ENCODE data around the gene RNF44.
"Not testable (repeated sequence)": the region's sequence is repeated elsewhere in the genome, so short reads cannot be mapped to it uniquely, and the experiment has no call there.

Gene RNF44

GRCh38 chr5:176515396-176515795, 21.8 kb downstream of the RNF44 start:
- no peak for DNase-seq

DNA sequence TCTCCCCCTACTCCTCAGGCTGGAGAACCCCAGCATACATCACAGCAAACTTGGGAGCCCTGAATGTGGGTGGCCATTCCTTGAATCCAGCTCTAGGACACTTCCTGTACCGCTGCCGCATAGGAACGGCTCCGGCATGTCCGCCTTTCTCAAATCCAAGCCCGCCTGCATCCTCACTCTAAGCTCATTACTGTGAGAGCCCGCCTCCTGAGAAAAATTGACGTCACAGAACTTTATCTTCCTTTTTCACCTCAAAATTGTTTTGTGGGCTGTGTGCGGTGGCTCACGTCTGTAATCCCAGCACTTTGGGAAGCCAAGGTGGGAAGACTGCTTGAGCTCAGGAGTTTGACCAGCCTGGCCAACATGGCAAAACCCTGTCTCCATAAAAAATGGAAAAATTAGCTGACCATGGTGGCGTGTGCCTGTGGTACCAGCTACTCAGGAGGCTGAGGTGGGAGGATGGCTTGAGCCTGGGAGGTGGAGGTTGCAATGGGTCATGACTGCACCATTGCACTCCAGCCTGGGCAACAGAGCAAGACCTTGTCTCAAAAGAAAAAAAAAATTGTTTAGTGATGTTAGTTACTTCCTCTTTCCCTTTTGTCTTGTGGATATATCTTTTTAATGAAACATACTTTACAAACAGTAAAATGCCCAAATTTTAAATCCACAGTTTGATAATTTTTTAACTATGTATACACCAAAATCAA, 22.8 kb downstream of the RNF44 start:
- no peak for DNase-seq

GRCh38 chr5:176513788-176514187, 23.4 kb downstream of the RNF44 start:
- no peak for DNase-seq

- no peak for DNase-seq
These were observed 28.6 kb downstream of the RNF44 start for GRCh38 chr5:176508603-176509002.

DNA sequence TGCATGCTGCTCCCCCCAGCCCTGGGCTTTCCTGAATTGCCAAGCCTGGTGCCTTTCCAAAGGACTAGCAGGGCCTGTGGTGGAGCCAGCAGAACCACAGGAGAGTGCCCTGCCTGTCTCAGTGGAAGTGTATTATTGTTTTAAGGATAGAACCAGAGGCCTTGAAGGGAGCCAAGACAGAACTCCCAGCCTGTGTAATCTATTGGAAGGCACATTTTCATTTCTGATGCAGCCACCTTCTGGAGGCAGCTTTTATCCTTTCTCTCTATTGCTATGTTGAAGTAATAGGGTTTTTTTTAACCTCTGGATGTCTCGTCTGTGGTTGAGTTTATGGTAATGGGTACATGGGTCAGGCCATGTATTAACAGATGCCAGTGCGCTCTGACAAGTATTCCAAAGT, 29.3 kb downstream of the RNF44 start:
- DNase-seq: no peak

DNA sequence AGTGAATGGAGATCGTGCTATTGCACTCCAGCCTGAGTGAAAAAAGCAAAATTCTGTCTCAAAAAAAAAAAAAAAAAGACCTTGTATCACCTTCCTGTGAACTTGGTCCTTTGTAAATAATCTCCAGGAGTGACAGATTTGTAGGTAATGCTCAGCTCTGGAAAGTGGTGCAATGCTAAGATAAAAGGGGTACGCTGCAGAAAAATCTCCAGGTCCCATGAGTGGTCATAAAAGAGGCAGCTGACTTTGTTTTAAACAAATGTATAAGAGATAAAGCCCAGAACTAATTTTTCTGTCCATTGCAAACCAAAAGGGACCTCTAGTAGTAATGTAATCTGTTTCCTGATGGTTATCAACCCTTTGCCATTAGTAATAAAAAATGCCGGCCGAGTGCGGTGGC, 33.7 kb downstream of the RNF44 start:
- no peak for DNase-seq

DNA sequence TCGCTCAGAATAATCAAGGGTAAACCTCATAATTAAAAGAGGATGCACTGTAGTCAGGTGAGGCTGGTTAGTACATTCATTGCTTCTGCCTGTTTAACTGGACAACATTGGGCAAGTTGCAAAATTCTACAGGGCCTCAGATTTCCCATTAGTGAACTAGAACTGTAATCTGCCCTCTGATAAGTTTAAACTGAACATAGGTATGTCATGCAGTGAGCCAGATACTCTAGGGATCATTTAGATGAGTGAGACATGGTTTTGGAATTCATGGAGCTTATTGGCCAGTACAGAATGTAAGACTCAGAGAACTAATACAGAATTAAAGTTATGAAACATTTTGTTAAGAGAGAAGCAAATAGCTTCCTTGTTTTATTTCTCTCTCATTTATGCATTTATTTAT, 35.9 kb downstream of the RNF44 start:
- no peak for DNase-seq

- no peak for DNase-seq
These were observed 36.7 kb downstream of the RNF44 start for GRCh38 chr5:176500511-176500910.

DNA sequence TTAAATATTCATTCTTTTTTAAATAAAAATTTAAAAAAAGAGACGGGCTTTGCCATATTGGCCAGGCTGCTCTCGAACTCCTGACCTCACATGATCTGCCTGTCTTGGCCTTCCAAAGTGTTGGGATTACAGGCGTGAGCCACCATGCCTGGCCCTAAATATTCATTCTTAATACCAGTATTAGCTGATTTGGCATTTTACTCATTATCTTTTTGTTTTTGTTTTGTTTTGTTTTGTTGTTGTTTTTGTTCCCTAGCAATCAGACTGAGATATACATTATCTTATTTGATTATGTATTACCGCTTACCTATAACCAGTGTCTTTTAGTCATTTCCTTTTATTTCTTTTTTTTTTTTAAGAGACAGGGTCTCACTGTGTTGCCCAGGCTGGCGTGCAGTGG, 37.9 kb downstream of the RNF44 start:
- no peak for DNase-seq

DNA sequence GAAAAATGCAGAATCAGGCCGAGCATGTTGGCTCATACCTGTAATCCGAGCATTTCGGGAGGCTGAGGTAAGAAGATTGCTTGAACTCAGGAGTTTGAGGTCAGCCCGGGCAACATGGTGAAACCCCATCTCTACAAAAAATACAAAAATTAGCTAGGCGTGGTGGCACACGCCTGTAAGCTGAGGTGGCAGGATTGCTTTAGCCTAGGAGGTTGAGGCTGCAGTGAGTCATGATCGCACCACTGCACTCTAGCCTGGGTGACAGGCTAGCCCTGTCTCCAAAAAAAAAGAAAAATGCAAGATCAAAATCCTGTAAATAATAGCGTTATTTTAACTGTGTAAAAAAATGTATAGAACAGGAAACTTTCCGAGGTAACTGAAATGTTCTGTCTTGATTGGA, 39.4 kb downstream of the RNF44 start:
- no peak for DNase-seq

GRCh38 chr5:176492431-176492830, 44.8 kb downstream of the RNF44 start:
- DNase-seq: no peak

- no peak for DNase-seq
These were observed 45.3 kb downstream of the RNF44 start for GRCh38 chr5:176491901-176492300.

DNA sequence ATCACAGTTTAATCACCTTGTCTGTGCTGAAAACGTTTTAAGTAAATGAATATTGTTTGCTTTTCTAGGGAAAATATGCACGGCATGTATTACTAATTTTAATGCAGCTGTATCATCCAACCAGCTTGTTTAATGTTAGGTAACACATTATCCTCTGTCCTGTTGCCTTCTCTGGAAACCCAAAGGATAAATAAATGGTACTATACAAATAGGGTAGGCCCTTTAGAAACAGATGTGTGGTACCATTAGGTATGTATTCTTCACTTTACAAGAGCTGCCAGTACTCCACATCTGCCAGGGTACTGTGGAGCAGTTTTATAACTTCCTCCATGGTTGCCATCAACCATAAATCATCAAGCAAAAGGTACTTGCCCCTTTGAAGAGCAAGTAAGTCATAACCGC, 46.1 kb downstream of the RNF44 start:
- no peak for DNase-seq

DNA sequence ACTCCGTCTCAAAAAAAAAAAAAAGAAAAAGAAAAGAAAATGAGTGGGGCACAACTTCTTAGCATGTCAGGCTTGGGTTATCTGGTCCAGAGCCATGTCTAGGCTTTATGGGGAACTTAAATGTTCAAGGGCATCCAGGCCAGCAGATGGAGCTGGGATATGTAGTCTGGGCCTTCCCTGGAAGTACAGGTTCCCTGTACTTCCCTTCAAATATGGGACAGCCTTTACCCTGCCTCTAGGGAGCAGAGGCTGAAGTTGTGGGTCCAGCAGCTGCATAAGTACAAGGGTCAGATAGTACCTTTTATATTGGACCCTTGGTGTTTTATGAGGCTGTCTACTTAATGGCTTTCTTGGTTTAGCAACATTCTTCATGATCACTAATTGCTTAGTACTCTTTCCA, 46.9 kb downstream of the RNF44 start:
- no peak for DNase-seq

DNA sequence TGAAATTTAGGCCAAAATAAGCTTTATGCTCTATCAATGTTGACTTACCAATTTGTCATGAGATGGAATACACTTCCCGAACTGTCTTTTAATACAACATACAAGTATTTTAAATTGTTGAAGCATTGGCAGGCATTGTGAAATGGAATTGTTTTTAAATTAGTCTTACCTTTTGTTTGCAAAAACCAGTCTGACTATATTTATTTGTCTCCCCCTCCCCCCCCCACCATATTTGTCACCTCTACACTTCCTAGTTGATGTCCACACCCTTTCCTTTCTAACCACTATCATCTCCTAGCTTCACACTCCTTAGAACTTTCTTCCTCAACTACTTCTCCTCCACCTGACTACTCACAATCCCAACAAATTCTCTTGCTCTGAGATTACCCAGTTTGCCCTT, 48.1 kb downstream of the RNF44 start:
- no peak for DNase-seq

DNA sequence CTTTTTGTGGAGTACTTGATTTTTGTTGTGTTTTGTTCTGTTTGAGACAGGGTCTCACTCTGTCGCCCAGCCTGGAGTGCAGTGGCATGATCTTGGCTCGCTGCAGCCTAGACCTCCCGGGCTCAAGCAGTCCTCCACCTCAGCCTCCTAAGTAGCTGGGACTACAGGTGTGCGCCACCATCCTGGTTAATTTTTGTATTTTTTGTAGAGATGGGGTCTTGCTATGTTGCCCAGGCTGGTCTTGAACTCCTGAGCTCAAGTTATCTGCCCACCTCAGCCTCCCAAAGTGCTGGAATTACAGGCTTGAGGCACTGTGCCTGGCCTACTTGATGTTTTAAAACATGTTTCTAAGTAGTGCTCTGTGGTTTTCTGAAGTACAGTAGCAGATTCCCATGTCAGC, 50.0 kb downstream of the RNF44 start:
- not testable (repeated sequence) for DNase-seq

GRCh38 chr5:176486189-176486757, 50.9 kb downstream of the RNF44 start:
- DNase-seq: no peak

DNA sequence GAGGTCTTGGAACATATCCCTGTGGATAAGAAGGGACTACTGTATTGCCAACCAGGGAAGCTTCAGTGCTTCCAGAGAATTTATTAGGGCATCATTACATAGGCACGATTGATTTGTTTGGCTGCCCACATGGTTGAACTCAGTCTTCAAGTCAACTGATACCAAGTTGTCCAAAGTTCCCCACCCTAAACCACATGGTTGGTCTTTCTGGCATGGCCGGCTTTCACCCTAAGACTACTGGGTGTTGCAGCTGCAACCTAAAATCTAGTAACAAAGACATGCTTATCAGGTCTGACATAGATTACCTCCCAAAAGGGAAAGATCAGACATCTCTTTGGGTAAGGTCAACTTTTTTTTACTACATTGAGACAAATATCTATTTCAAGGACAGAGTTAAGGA, 52.0 kb downstream of the RNF44 start:
- DNase-seq: no peak

DNA sequence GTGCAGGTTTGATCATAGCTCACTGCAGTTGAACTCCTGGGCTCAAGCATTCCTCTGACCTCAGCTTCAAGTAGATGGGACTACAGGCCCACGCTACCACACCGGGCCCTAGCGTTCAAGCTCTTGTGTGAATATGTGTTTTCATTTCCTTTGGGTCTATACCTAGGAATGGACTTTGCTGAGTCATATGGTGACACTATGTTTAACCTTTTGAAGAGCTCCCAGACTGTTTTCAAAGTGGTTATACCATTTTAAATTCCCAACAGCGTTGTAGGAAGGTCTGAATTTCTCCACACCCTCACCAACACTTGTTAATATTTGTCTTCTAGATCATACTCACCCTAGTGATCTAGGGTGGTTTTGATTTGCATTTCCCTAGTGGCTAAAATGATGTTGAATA, 55.5 kb downstream of the RNF44 start:
- DNase-seq: no peak

All from DMS 273 treated with DMSO at 0.1 percent for 48 hours (cell line).